ENCODE results near the gene SCNN1B. TPM values are rescaled to one million over a fixed set of nuclear protein-coding genes. Genes with fewer than 3 reads are reported as not detected.
A peak's percentile ranks its signal among the peaks of the same experiment; 100 is the strongest.
"Not testable (repeated sequence)": the region's sequence is repeated elsewhere in the genome, so short reads cannot be mapped to it uniquely, and the experiment has no call there.

Gene SCNN1B
- total RNA-seq, result 1 to 10 TPM in 3 of 4 donors, under 1 TPM in 1; 0.66 to 2.7 (median 2.2) TPM

GRCh38 chr16:23302045-23302956 is at the start of gene SCNN1B:
SCNN1B (plus strand) TSS chr16:23302302; CDS start chr16:23348600, 46,298 bp downstream.
- Histone ChIP-seq H3K36me3 (no peaks in the 10 kb centered on the region), H3K27me3 (peaks cover 0 to 23% of the 10 kb centered on the region in 2 donors), H3K4me3 (peak within 1 kb of the TSS in 3 of 4 donors; percentile 5 to 36 (median 12)), H3K9me3 (no peaks in the 10 kb centered on the region), H3K4me1 (peaks cover 0 to 8% (median 4%) of the 10 kb centered on the region in 4 donors), H3K27ac (no peak within 1 kb of the TSS)
- no peak for DNase-seq (ENCODE audit: low spot score in 2 of 2)
- no peak for TF ChIP-seq POLR2A (IDR thresholded peaks at IDR 0.05)
- TF ChIP-seq, protein P1, sequence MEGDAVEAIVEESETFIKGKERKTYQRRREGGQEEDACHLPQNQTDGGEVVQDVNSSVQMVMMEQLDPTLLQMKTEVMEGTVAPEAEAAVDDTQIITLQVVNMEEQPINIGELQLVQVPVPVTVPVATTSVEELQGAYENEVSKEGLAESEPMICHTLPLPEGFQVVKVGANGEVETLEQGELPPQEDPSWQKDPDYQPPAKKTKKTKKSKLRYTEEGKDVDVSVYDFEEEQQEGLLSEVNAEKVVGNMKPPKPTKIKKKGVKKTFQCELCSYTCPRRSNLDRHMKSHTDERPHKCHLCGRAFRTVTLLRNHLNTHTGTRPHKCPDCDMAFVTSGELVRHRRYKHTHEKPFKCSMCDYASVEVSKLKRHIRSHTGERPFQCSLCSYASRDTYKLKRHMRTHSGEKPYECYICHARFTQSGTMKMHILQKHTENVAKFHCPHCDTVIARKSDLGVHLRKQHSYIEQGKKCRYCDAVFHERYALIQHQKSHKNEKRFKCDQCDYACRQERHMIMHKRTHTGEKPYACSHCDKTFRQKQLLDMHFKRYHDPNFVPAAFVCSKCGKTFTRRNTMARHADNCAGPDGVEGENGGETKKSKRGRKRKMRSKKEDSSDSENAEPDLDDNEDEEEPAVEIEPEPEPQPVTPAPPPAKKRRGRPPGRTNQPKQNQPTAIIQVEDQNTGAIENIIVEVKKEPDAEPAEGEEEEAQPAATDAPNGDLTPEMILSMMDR (IDR thresholded peaks at IDR 0.05), result no peak
- TF ChIP-seq EP300 (IDR thresholded peaks at IDR 0.05), result no peak
- 2 to 4% methylated on average over 23 to 76 of the region's 81 CpGs for WGBS, 2 donors

DNA sequence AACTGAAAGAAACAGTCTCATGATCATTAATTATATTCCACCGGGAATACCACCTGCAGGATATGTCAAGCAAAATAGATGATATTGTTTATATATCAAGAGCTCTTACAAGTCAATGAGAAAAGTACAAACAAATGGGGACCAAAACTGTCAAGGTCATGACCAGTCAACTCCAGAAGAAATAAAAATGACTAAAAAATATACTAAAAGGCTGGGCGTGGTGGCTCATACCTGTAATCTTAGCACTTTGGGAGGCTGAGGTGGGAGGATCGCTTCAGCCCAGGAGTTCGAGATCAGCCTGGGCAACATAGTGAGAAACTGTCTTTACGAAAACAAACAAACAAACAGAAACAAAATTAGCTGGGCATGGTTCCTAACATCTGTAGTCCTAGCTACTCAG is 49.8 kb upstream of the SCNN1B start:
- no peak overlapping the region for H3K4me3 ChIP-seq
- H3K27me3 ChIP-seq, result no peaks in the 10 kb centered on the region
- peaks cover 0 to 7% (median 0%) of the 10 kb centered on the region in 4 donors for H3K9me3 ChIP-seq
- WGBS, 2 donors, result 93 to 94% methylated on average over 5 of the region's 5 CpGs
- H3K4me1 ChIP-seq, result peaks cover 0 to 5% (median 0%) of the 10 kb centered on the region in 4 donors
- no peak overlapping the region for H3K27ac ChIP-seq
- no peak for DNase-seq (ENCODE audit: low spot score in 2 of 2)
- no peak for TF ChIP-seq POLR2A (IDR thresholded peaks at IDR 0.05)
- TF ChIP-seq, protein P1 (IDR thresholded peaks at IDR 0.05), result no peak
- no peak for TF ChIP-seq EP300 (IDR thresholded peaks at IDR 0.05)
- no peaks in the 10 kb centered on the region for H3K36me3 ChIP-seq

- not testable (repeated sequence) for H3K4me1 ChIP-seq; H3K27me3 ChIP-seq; DNase-seq (ENCODE audit: low spot score in 2 of 2); H3K36me3 ChIP-seq; H3K4me3 ChIP-seq; H3K9me3 ChIP-seq; H3K27ac ChIP-seq
- WGBS, 2 donors, result 81 to 96% methylated on average over 1 of the region's 1 CpG
These were observed 48.5 kb upstream of the SCNN1B start for GRCh38 chr16:23253650-23254049.

GRCh38 chr16:23254338-23254737 is 47.8 kb upstream of the SCNN1B start:
- H3K27ac ChIP-seq, result no peak overlapping the region
- no peak overlapping the region for H3K4me3 ChIP-seq
- 34 to 43% methylated on average over 4 of the region's 4 CpGs for WGBS, 2 donors
- H3K27me3 ChIP-seq, result no peaks in the 10 kb centered on the region
- DNase-seq (ENCODE audit: low spot score in 2 of 2), result no peak
- TF ChIP-seq POLR2A (IDR thresholded peaks at IDR 0.05) (no peak), EP300 (IDR thresholded peaks at IDR 0.05) (no peak)
- TF ChIP-seq, protein P1 (IDR thresholded peaks at IDR 0.05), result no peak
- H3K9me3 ChIP-seq, result peaks cover 0 to 11% (median 0%) of the 10 kb centered on the region in 4 donors
- H3K4me1 ChIP-seq, result no peaks in the 10 kb centered on the region
- H3K36me3 ChIP-seq, result no peaks in the 10 kb centered on the region

GRCh38 chr16:23255000-23255399 is 47.1 kb upstream of the SCNN1B start:
- no peak for TF ChIP-seq EP300 (IDR thresholded peaks at IDR 0.05)

DNA sequence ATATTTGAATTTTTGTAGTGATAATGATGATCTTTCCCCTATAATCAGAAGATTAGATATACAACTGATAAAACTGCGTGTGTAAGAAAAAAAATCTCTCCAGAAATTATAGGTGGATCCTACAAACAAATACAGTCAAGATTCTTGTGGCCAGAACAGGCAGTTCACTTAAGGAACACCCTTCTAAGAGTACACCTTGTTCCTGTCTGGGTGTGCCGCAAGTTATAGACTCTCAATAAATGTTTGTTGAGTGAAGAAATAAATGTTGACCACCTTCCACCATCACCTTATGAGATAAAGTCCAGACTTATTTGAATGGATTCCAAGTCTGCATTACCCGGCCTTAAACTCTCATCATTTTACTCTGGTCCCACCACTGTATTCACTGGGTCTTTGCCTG is 45.7 kb upstream of the SCNN1B start:
- Histone ChIP-seq H3K4me3 (no peak overlapping the region), H3K27ac (no peak overlapping the region), H3K4me1 (no peaks in the 10 kb centered on the region), H3K27me3 (no peaks in the 10 kb centered on the region), H3K36me3 (no peaks in the 10 kb centered on the region), H3K9me3 (peaks cover 0 to 7% (median 0%) of the 10 kb centered on the region in 4 donors)
- DNase-seq (ENCODE audit: low spot score in 2 of 2), result no peak
- TF ChIP-seq EP300 (IDR thresholded peaks at IDR 0.05) (no peak), POLR2A (IDR thresholded peaks at IDR 0.05) (no peak)
- TF ChIP-seq, protein P1 (IDR thresholded peaks at IDR 0.05), result no peak
- WGBS, 2 donors, result 71 to 79% methylated on average over 3 of the region's 3 CpGs

More at GRCh38 chr16:23255000-23255399, 47.1 kb upstream of the SCNN1B start:
- Histone ChIP-seq H3K4me3 (no peak overlapping the region), H3K9me3 (peaks cover 0 to 9% (median 0%) of the 10 kb centered on the region in 4 donors), H3K27me3 (no peaks in the 10 kb centered on the region), H3K36me3 (no peaks in the 10 kb centered on the region), H3K4me1 (no peaks in the 10 kb centered on the region), H3K27ac (no peak overlapping the region)
- DNase-seq (ENCODE audit: low spot score in 2 of 2), result no peak
- 59 to 60% methylated on average over 4 of the region's 4 CpGs for WGBS, 2 donors

All from tibial nerve (tissue), 4 donors.